NCI-H2107 (cell line): ENCODE measurements around the gene PLAC8.
"Not testable (repeated sequence)": the region's sequence is repeated elsewhere in the genome, so short reads cannot be mapped to it uniquely, and the experiment has no call there.

Source experiments
- DNase-seq: peaks from one replicate; lab custom pipeline; 2025; lab: John Stamatoyannopoulos, UW

PLAC8 gene, protein sequence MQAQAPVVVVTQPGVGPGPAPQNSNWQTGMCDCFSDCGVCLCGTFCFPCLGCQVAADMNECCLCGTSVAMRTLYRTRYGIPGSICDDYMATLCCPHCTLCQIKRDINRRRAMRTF

DNA sequence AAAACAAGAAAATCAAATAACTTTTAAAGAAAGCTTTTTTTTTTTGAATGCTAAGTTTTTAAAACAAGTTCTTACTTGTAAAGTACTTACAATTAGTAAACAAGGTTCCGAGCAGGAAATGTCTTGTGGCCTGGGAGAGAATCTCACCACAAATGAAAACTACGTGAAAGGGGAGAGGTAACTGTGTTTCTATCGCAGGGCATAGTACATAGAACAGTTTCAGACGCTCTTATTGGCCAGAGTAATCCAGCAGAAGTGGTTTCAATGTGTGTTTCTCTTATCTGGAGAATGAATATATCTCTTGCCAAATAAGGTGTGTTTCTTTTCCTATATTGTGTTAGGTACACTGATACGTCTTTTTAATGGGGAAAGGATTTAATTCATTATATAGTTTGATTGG is at the start of gene PLAC8:
Gene PLAC8, minus strand, starts transcription at position 154 of the 400 bp plus-strand sequence. CDS start 6,808 bp downstream, outside the sequence.
- no peak for DNase-seq

DNA sequence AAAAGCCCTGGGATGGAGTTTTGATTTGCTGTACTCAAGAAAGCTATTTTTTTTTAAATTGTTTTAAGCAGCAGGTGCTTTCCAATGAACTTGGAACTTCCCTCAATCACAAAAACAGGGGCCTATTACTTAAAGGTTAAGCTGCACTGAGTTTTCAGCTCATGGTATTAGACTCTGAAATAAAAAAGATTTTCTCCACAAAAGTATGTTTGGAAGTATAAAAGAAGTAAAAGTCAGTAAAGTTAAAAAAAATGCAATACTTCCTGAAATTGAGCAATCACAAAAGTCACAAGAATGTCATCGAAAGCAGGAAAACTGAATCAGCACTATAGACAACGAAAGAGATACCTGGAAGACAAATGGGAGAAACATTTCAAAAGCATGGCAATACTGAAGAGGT is 38.9 kb upstream of the PLAC8 start:
- no peak for DNase-seq

DNA sequence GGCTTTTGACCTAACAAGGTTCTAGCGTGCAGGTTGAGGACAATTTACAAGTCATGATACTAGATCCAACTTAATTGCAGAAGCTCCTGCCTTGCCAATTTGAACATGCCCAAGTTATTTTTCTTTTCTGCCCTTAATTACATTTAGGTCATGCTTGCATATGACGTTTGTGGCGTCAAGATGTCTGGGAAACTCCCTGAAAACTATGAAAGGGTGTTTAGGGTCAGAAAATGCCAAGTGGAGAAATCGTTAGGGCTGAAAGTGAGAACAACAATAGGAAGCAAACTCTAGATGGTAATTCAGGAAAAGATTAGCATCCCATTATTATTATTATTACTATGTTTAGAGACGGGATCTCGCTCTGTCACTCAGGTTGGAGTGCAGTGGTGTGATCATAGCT is 38.2 kb upstream of the PLAC8 start:
- DNase-seq: no peak

DNA sequence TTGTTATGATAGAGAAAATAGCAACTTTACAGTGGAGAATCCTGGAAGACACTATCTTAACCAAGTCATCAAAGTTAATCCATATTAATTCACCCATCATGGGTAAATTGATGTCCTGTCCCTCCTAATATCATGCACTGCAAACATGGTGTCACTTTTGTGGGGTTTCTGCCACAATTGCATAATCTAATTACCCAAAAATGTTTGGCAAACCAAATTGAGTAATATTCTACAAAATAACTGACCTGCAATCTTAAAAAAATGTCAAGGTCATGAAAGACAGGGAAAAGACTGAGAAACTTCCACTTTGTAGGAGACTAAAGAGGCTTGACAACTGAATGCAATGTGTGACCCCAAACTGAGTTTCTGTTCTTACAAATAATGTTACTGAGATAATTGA is 37.1 kb upstream of the PLAC8 start:
- DNase-seq: no peak

DNA sequence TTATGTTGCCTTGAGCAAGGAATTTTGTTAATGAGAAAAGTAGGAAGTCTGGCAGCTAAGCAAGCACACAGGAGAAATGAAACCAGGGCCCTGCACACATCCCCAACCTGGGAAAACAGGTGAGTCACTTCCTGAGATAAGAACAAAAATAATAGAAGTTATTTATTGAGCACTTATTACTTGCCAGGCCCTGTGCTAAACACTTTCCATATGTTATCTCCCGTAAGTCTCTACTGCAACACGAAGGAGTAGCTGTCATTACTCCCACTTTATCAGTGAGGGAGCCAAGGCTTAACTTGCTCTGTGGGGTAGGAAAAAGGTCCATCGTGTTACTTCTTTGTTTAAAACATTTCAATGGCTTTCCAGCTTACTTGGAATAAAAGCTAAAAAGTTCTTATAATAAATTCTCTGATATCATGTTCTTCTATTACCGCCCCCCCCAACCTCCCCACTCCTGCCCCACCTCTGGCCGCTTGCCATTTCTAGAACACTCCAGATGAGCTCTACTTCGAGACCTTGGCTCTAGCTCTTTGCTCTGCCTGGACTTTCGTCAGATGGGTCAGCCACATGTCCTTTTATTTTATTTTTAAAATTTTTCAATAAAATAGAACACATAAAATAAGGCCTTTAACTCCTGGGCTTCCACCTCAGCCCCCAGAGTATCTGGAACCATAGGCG is 36.3 kb upstream of the PLAC8 start:
- DNase-seq: no peak

DNA sequence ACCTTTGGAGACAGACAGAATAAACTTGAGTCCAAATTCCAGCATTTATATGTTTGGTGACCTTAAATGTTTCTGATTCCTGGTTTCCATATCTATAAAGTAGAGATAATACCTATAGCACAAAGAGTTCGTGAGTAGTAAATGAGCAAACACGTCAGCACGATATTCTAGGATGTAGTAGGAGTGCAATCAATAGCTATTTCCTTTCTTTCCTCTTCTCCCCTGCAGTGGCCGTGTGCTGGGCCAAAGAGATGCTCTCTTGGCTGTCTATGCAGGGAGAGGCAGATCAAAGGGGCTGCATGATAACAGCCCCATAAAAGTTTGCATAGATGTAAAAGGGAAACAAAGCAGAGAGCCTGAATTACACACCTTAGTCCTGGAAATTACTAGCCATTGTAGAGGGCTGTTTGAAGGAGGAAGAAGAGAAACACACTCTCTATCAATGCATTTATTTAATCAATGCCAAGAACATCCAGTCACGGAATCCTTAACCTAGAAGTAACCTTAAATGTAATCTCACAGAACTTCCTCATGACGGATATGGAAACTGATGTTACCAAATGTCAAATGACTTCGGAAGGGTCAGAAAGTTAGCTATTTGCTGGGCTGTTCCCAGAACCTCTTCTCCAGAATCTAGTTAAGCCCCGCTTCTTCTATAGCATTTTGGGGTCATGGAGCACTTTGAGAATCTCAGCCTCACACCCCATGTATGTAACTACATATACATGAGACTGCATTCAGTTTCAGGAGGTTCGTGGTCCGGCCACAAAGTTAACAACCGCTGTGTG is 35.5 kb upstream of the PLAC8 start:
- no peak for DNase-seq

DNA sequence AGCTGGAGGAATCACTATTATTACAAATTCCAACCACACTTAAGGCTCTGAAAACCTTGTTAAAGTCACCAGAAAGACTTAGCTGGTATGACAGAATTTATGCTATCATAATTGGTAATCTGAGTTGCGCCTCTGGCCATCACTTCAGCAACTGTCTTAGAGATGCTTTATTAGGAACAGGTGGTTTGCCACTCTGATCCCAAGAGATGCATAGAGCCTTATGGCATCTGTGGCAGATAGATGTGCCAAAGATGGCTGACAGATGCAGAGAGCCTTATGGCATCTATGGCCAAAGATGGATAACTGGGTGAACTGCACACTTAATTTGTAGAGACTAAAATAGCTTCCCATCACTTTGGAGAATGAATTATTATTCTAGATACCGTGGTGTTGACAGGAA is 32.3 kb upstream of the PLAC8 start:
- DNase-seq: no peak

DNA sequence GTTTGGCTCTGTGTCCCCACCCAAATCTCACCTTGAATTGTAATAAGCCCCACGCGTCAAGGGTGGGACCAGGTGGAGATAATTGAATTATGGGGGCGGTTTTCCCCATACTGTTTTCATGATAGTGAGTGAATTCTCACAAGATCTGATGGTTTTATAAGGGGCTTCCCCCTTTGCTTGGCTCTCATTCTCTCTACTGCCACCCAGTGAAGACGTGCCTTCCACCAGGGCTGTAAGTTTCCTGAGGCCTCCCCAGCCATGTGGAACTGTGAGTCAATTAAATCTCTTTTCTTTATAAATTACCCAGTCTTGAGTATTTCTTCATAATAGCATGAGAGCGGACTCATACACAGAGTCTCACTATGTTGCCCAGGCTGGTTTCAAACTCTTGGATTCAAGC is 31.2 kb upstream of the PLAC8 start:
- not testable (repeated sequence) for DNase-seq

DNA sequence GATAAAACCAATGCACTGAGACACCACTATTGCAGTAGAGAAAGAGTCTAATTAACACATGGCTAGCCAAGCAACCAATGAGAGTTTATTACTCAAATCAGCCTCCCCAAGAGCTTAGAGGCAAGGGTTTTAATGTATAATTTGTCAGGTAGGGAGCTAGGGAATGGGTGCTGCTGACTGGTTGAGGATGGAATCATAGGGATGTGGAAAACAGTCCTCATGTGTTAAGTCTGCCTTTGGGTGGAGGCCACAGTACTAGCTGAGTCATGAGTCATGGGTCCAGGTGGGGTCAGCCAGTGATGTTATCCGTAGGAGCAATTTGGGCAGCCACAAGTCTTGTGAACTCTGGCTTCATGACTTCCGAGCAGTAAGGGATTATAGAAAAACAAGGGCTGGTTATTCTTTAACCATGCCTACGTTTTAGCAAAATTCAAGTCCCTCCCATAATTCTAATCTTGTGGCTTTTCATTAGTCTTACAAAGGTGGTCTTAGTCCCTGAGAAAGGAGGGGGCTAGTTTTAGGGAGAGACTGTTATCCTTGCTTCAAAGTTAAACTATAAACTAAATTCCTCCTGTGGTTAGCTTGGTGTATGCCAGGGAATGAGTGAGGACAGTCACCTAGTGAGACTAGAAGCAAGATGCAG is 25.1 kb upstream of the PLAC8 start:
- no peak for DNase-seq

DNA sequence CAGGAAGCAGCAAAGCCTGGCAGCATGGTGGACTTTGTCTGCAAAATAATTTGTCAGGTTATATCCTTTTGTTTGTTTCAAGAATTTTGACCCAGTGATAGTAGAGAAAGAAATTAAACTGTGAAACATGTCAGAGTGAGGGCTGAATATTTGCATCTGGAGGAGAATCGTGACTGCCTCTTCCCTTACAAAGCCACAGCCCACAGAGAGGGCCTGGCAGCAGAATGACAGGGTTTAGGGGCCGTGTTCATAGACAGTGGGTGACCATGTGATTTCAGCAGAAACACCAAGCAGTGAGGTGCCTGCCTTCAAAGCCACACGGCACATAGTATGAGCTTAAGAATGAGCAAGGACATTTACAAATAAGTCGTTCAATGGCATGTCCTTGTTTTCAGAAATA is 24.4 kb upstream of the PLAC8 start:
- DNase-seq: no peak

DNA sequence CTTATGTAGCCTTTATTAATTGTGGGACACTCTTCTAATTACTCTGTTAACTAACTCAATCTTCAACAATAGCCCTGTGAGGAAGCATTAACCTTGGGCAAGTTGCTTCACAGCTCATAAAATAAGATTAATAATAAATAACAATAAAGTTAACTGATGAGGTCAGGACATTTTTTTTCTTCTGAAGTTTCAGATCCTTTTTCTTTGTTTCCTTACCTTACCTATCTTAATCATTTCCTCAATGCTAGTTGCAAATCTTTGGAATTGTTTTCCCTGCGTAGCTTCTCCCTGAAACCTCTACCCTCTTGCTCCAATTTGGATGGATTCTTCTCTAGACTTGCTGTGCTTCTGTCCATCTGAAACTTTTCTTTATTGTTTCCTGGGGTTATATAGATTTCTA is 17.5 kb upstream of the PLAC8 start:
- no peak for DNase-seq

DNA sequence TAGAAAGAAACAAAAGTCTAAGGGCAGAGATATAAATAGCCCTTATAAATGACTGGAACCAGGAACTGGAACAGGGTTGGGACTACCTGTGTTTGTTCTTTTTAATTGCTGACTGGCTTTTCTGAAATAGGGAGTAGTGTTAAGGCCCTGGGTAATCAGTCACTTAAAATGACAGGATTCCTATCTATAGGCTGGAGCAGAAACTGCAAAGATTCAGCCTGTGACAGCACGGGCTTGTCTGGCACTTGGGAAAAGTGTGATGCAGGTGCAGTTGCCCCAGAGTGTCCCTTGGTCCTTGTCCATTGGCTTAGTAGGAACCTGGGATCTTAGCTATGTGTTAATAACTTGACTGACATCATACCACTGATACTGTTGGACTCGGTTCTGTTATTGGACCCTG is 14.7 kb upstream of the PLAC8 start:
- no peak for DNase-seq

DNA sequence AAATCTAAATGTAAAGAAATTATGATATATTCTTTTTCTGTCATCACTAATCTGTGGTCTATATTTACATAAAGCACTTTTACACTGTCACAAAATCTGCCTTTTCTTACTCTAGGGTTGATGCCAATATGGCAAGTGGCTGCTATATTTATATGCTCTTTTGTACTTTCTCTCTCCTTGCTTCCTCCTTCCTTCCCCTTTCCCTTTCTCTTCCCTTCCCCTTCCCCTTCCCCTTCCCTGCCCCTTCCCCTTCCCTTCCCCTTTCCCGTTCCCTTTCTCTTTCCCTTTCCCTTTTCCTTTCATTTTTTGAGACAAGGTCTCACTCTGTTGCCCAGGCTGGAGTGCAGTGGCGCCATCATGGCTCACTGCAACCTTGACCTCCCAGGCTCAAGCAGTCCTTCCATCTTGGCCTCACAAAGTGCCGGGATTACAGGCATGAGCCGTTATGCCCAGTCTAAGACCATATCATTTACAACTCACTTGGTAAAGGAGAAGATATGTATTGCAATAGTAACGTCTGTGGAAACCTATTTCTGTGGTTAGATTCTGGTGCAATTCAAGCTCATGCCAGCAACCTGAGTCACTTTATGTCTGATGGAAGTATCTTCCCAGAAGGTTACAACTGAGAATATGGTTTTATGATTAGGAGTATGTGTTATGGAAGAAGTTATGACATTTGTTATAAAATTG is 13.9 kb upstream of the PLAC8 start:
- DNase-seq: no peak

DNA sequence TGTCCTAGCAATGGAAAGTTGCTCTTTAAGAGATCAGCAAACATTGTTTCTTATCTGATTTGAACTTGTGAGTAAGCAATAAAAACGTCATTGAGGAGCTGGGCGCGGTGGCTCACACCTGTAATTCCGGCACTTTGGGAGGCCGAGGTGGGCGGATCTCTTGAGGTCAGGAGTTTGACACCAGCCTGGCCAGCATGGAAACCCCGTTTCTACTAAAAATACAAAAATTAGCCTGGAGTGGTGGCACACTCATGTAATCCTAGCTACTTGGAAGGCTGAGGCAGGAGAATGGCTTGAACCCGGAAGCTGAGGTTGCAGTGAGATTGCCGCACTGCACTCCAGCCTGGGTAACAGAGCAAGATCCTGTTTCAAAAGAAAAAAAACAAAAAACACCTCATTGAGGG is 11.2 kb upstream of the PLAC8 start:
- DNase-seq: no peak

DNA sequence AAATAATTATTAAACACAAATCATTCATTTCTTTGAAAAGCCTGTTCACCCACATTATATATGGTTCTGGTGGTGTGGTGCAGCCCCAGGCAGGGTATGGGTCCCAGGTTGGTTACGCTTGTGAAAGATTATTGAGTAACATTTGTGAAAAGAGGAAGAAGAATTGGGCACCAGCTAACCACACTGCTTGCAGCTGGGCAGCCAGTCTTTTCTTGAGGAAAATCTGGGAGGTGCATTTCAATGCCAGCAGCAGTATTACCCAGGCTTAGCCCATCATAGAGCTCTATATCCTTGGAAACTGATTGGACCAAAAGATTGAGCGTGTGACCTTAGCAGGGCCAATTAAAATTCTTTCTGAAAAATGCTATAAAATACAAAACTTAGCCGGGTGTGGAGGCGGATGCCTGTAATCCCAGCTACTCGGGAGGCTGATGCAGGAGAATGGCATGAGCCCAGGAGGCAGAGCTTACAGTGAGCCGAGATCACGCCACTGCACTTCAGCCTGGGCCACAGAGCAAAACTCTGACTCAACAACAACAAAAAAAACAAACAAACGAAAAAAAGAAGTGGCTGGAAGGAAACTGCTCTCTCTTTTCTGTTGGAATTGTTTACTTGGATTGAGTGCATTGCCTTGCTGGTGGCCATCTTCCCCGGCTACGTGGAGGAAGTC is 9.7 kb upstream of the PLAC8 start:
- no peak for DNase-seq

DNA sequence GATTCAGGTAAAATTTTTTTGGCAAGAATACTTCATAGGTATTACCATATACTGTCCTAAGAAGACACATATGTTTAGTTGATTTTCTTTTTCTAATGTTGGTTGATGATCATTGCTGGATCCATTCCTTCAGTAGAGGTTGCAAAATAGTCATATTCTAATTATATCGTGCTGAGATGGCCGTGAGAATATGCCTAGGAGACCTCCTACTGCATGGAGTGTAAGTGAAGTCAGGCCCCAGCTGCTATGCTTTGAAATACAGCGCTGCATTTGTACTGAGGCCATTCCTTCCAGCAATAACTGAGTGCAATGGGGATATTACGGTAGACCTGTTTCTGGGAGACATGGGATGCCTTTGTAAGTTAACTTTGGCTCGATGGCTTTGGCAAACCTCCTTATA is 6.7 kb upstream of the PLAC8 start:
- DNase-seq: no peak

DNA sequence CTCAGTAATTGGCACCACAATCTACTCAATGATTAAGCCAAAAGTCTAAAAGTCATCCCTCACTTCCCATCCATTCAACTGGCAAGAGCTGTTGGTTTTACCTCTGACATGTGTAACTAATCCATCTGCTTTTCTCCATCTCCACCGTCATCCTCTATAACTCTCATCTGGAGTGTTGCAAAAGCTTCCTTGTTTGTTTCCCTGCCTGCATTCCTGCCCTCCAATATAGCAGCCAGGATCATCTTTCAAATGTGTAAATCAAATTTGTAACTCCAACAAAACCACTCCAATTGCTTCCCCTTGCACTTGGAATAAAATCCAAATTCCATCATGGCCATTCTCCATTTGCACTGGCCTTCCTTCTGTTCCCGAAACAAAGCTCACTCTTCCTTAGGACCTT is 4.3 kb upstream of the PLAC8 start:
- DNase-seq: no peak

DNA sequence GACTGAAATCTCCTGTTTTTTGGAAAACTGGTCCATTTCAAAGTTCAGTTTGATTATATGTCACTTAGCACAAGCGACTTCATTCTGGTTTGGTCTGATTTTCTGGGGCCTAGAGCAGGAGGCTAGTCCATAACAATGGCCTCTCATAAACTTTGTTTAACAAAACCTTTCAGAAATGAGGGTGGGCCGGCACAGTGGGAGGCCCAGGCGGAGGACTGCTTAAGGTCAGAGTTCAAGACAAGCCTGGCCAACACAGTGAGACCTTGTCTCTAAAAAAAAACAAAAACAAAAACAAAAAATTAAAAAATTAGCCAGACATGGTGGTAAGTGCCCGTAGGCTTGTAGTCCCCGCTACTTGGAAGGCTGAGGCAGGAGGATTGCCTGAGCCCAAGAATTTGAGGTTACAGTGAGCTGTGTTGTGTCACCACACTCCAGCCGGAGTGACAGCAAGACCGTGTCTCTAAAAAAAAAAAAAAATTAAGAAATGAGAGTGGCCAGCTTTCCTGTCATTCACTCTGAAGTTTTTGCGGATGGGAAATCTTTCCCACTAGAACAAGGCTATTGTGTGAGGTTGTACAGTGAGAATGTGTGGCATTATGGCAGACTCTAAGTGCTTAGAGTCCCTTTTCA is 1.2 kb upstream of the PLAC8 start:
- DNase-seq: no peak

DNA sequence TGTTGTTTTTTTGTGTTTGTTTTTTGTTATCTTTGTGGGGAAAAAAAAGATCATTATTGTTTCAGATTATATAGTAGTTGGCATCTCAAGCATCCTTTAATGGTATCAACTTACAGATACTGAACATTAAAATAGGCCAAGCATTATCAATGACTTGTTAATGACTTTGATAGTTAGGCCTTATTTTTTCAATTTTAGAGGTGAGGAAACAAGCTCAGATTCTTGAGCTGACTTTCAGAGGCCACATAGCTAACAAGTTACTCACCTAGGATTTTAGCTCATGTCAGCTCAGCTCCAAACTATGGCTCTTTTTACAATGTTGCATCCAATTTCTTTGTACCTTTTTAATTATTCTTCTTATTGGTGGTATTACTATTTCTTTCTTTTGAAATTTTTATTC is 471 bp upstream of the PLAC8 start:
- DNase-seq: no peak

DNA sequence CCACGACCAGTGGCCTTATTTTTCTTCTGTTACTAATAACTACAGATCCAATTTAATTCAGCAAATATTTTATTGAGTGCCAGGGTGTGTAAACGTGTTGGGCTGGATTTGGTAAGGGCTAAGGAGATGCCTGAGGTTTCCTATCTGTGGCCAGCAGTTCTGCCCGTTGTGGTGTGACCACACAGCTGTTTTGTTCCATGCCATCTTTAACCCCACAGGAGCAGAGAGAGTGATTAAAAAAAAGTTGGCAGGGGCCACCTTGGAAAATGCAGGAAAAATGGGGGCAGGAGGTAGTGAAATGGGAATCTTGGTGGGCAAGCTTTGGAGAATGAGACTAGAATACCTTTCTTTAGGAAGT is 1.1 kb downstream of the PLAC8 start:
- DNase-seq: no peak

DNA sequence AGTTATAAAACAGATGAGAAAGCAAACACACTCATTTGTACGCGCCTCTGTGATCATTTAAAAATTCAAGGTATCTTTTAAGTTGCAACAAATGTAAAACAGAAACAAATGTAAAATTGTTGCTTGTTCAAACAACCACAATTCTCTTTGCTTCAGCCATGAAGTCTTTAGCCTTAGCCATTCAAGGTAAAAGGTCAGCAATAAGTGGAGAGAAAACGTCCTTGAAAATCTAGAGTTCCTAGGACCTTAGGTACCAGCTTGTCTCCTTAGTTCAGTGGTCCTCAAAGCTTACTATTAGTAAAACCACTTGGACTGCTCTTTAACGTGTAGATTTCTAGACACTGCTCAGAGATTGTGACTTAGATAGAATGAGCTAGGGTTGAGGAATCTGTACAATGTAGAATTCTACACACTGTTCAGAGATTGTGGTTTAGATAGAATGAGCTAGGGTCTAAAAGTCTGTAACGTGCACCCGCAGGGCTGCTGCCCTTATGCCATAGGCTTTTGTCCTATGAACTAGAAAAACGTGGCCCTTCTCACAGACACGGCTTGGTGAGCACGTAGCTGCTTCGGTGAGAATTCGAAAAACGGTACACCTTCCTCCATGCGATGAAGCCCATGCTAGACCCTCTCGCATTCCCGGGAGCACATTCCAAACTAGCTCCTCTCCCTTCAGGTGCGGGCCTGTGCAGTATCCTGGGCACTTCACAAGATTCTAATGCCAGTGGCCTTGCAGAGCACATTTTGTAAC is 1.7 kb downstream of the PLAC8 start:
- DNase-seq: no peak
